GM12865 (cell line): ENCODE results near the gene EMILIN2.
"Not testable (repeated sequence)": the region's sequence is repeated elsewhere in the genome, so short reads cannot be mapped to it uniquely, and the experiment has no call there.

Source experiments
- DNase-seq: peaks from one replicate; pipeline ENCODE4 v3.0.0; 2010; ENCODE audit warnings: low read depth
- H3K4me3 ChIP-seq: 2 replicates; pipeline ENCODE4 v1.5.1; 2011; ENCODE audit warnings: mild to moderate bottlenecking, low read depth, low read length, control low read depth
- CTCF ChIP-seq: IDR thresholded peaks from 2 replicates; pipeline ENCODE4 v1.5.1; 2011; ENCODE audit warnings: low read length, control low read depth, low read depth, inconsistent platforms; ENCODE audit not compliant: insufficient read depth; ENCODE audit errors: missing control alignments

Gene EMILIN2

DNA sequence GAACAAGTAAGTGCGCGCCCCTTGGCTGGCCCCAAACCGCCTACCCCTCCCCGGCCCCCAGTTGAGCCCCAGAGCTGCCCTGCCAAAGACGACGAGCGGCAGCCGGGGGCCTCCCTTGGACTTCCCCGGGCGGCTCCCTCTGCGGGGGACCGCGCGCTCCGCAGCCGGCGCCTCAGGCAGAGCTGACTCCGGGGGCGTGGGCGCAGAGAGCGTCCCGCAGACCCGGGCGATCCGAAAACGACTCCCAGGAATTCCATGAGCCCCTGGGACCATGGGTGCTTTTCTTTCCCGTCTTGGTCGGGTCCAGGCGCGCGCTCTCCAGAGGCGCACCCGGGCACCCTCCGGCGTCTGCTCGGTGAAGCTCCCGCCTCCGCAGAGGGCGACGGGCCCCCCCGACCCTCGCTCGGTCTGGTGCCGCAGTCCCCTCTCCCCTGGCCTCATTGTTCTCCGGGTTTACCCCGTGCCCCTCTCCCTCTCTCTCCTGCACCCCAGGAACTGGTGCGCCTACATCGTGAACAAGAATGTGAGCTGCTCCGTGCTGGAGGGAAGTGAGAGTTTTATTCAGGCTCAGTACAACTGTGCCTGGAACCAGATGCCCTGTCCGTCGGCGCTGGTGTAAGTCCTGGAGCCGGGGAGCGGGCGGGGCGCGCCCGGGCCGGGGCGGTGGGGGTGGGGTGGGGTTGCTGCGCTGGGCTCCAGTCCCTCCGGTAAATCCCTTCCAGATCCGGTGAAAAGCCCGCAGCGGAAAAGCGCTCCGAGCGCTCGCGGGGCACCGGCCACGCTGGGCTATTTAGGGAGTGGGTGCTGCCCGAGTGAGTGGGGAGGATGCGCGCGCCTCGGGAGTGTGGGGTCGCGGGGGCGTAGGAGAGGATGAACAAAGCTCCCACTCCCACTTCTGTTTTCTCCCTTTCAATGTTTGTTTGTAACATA, 776 bp downstream of the EMILIN2 start:
- no peak for TF ChIP-seq CTCF
- peak overlapping the region; percentile 52 for H3K4me3 ChIP-seq

GRCh38 chr18:2848247-2849246, 1.7 kb downstream of the EMILIN2 start:
- TF ChIP-seq CTCF, result no peak
- H3K4me3 ChIP-seq, result peak overlapping the region; percentile 52

More for the DNA sequence above, 776 bp downstream of the EMILIN2 start:
- DNase-seq, result peak; percentile 31

GRCh38 chr18:2850816-2851215, 4.0 kb downstream of the EMILIN2 start:
- no peak overlapping the region for H3K4me3 ChIP-seq
- DNase-seq, result no peak
- no peak for TF ChIP-seq CTCF

More at GRCh38 chr18:2848247-2849246, 1.7 kb downstream of the EMILIN2 start:
- no peak for DNase-seq

- DNase-seq, result no peak
- TF ChIP-seq CTCF, result no peak
- H3K4me3 ChIP-seq, result no peak overlapping the region
Observed at GRCh38 chr18:2851771-2852170, 5.0 kb downstream of the EMILIN2 start.

DNA sequence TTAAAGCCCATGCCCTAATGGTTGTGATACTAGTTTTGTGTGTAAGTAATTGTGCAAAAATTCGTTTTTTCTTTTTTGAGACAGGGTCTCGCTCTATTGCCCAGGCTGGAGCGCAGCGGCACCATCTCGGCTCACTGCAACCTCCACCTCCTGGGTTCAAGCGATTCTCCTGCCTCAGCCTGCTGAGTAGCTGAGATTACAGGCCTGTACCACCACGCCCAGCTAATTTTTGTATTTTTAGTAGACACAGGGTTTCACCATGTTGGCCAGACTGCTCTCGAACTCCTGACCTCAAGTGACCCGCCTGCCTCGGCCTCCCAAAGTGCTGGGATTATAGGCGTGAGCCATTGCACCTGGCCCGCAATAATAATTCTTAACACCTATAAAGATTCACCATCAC, 5.7 kb downstream of the EMILIN2 start:
- H3K4me3 ChIP-seq, DNase-seq: not testable (repeated sequence)

DNA sequence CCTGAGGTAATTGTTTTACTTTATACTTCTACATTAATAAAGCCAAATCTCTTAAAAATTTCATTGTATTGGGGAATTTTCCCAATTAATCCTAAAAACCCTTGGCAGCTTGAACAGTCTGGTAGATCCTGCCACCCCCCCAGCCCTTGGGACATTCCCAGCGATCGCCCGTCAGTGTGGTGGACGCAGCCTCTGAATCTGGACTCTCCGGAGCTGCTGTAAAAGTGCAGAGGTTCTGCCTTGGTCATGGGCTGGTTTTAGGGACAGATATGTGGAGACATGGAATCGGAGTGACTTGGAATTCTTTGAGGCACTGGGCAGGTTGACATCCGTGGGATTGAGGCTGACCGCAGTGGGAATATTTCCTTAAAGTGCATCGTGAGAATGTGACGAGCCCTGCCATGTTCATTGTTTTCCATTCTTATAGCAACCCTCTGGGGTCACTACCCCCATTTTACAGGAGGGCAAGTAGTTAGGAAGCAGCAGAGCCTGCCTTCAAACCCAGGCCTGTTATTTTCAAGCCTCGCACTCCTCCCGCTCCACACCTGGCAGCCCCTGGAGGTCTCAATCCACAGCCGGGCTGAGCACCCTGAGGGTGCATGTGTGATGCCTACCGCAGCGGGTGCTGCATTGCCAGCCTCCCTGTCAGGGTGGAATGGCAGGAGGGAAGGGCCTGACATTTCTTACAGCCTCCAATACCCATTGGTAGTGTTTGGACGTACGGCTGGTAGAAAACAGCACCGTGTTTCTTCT, 6.5 kb downstream of the EMILIN2 start:
- DNase-seq, result no peak
- TF ChIP-seq CTCF, result no peak
- no peak overlapping the region for H3K4me3 ChIP-seq
